ENCODE results near the gene ITGA1.

DNA sequence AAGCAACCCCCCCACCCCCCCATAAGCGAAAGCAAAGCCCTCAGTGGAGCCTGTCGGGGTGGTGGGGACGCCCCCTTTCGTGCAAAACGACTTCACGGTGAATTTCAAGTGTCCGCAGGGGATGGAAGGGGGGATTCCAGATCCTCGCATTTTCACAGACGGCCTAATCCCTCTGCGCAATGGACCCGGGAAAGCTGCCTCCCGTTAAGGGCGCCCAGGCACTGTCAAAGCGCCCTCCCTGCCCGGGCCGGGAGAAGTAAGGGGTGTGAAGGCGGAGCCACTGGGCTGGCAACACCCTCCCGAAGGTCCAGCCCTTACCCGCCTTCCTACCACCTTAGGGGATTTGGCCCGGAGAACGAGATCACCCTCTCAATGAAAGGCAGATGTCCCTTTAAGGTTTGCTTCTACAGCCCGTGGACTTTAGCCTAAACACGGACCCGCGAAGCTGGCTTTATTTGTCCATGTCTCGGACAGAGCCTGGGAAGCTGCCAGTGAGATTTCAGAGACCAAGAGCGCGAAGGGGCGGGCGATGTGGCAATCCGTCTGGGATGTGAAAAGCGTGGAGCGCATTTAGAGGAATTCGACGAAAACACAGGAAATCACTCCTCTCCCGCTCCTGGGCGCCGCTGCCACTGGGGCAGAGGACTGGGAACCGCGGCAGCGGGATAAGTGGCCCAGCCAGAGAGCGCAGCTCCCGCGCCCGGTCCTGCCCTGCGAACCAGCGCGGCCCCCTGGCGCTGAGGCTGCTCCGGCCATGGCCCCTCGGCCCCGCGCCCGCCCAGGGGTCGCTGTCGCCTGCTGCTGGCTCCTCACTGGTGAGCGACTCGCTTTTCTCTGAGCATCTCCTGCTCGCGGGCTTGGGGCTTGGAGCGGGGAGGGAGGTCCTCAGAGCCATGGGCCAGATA, at the start of gene ITGA1, which contains the start of gene PELO:
- TF ChIP-seq POLR2A (IDR thresholded peaks at IDR 0.05) = no peak
- TF ChIP-seq CTCF (IDR thresholded peaks at IDR 0.05) = peak in 4 of 6 experiments; percentile 8 to 51 (median 30)
